ENCODE results near the gene DPEP2. TPM values are rescaled to one million over a fixed set of nuclear protein-coding genes. Genes with fewer than 3 reads are reported as not detected.
"Not testable (repeated sequence)": the region's sequence is repeated elsewhere in the genome, so short reads cannot be mapped to it uniquely, and the experiment has no call there.

Gene DPEP2
- total RNA-seq, 1 donor from 2014 or later = 1.0 TPM

DNA sequence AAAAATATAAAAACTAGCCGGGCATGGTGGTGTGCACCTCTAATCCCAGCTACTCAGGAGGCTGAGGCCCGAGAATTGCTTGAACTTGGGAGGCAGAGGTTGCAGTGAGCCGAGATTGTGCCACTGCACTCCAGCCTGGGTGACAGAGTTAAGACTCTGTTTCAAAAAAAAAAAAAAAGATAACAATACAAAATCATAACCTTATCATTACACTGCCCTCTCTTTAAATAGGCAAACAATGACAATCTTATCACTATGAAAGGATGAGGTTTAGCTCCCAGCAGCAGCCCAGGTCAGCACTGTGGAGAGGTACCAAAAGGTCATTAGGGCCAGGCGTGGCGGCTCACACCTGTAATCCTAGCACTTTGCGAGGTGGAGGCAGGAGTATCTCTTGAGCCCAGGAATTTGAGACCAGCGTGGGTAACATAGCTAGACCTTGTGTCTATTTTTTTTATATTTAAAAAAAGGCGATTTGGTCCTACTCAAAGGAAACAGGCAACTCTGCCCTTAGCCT lies 19.9 kb upstream of the DPEP2 start:
- H3K9me3 Mint-ChIP-seq (ENCODE audit: unreplicated experiment) = no peaks in the 10 kb centered on the region
- H3K4me1 Mint-ChIP-seq (ENCODE audit: unreplicated experiment) = peaks cover 14% of the 10 kb centered on the region
- H3K27ac Mint-ChIP-seq (ENCODE audit: unreplicated experiment) = no peak overlapping the region
- DNase-seq (ENCODE audit: low spot score) = no peak
- peaks cover 4% of the 10 kb centered on the region for H3K27me3 Mint-ChIP-seq (ENCODE audit: unreplicated experiment)
- TF ChIP-seq, protein P1, sequence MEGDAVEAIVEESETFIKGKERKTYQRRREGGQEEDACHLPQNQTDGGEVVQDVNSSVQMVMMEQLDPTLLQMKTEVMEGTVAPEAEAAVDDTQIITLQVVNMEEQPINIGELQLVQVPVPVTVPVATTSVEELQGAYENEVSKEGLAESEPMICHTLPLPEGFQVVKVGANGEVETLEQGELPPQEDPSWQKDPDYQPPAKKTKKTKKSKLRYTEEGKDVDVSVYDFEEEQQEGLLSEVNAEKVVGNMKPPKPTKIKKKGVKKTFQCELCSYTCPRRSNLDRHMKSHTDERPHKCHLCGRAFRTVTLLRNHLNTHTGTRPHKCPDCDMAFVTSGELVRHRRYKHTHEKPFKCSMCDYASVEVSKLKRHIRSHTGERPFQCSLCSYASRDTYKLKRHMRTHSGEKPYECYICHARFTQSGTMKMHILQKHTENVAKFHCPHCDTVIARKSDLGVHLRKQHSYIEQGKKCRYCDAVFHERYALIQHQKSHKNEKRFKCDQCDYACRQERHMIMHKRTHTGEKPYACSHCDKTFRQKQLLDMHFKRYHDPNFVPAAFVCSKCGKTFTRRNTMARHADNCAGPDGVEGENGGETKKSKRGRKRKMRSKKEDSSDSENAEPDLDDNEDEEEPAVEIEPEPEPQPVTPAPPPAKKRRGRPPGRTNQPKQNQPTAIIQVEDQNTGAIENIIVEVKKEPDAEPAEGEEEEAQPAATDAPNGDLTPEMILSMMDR (IDR thresholded peaks at IDR 0.05; ENCODE audit: unreplicated experiment) = no peak
- H3K4me3 Mint-ChIP-seq (ENCODE audit: unreplicated experiment) = no peak overlapping the region
- no peaks in the 10 kb centered on the region for H3K36me3 Mint-ChIP-seq (ENCODE audit: low read depth, unreplicated experiment)

DNA sequence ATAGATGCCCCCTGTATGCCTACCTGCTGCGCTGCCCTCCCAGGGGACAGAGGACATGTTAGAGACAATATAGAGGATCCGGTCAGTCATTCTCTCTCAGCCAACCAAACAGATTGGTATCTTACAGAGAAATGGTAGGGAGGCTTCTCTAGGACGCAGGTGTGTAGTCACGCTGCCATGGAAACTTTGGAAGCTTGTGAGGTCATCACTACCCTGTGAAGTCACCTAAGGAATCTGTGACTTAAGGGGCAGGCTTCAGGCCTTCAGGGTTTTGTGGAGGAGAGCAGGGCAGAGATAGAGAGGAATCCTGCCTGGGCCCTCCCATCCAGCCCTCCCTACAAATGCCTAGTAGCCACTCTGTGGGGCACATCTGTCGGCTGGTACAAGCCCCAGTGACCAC lies 16.4 kb upstream of the DPEP2 start, which contains the start of gene DPEP2NB:
Gene DPEP2NB, minus strand, starts transcription at position 231 of the 400 bp plus-strand sequence. Its CDS starts 141 bp downstream, at position 90.
- Mint-ChIP-seq H3K36me3 (ENCODE audit: low read depth, unreplicated experiment) (no peaks in the 10 kb centered on the region), H3K27me3 (ENCODE audit: unreplicated experiment) (peaks cover 4% of the 10 kb centered on the region), H3K27ac (ENCODE audit: unreplicated experiment) (peak within 1 kb of the TSS; percentile 42), H3K4me1 (ENCODE audit: unreplicated experiment) (peaks cover 7% of the 10 kb centered on the region), H3K9me3 (ENCODE audit: unreplicated experiment) (no peaks in the 10 kb centered on the region), H3K4me3 (ENCODE audit: unreplicated experiment) (no peak within 1 kb of the TSS)
- DNase-seq (ENCODE audit: low spot score) = no peak
- TF ChIP-seq, protein P1 (IDR thresholded peaks at IDR 0.05; ENCODE audit: unreplicated experiment) = no peak

DNA sequence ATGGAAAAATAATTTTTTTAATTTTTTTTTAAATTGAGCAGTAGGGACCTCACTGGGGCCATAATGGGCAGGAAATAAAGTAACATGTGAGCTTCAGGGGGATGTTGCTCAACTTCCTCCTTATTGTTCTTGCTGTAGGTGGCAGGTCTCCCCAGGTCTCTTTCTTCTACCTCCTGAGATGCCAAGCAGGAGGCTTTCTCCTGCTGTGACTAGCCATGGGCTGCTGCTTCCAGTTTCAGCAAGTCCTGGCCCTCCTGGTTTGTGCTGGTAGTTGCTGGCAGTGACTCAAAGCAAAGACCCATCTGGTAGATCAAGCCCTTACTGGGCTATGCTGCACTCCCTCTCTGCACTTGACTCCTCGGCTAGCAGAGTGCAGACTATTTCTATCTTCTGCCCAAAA lies 14.2 kb upstream of the DPEP2 start:
- H3K27ac Mint-ChIP-seq (ENCODE audit: unreplicated experiment) = peak overlapping the region; percentile 48
- no peak for DNase-seq (ENCODE audit: low spot score)
- peaks cover 4% of the 10 kb centered on the region for H3K27me3 Mint-ChIP-seq (ENCODE audit: unreplicated experiment)
- H3K36me3 Mint-ChIP-seq (ENCODE audit: low read depth, unreplicated experiment) = no peaks in the 10 kb centered on the region
- H3K9me3 Mint-ChIP-seq (ENCODE audit: unreplicated experiment) = no peaks in the 10 kb centered on the region
- TF ChIP-seq, protein P1 (IDR thresholded peaks at IDR 0.05; ENCODE audit: unreplicated experiment) = no peak
- H3K4me1 Mint-ChIP-seq (ENCODE audit: unreplicated experiment) = peaks cover 10% of the 10 kb centered on the region
- H3K4me3 Mint-ChIP-seq (ENCODE audit: unreplicated experiment) = no peak overlapping the region

DNA sequence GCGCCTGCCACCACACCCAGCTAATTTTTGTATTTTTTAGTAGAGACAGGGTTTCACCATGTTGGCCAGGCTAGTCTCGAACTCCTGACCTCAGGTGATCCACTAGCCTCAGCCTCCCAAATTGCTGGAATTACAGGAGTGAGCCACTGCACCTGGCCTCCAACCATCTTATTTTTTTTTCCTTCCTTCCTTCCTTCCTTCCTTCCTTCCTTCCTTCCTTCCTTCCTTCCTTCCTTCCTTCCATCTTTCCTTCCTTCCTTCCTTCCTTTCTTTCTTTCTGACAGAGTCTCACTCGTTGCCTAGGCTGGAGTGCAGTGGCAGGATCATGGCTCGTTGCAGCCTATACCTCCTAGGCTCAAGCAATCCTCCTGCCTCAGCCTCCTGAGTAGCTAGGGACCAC lies 10.6 kb upstream of the DPEP2 start:
- not testable (repeated sequence) for H3K36me3 Mint-ChIP-seq (ENCODE audit: low read depth, unreplicated experiment); H3K27ac Mint-ChIP-seq (ENCODE audit: unreplicated experiment)

DNA sequence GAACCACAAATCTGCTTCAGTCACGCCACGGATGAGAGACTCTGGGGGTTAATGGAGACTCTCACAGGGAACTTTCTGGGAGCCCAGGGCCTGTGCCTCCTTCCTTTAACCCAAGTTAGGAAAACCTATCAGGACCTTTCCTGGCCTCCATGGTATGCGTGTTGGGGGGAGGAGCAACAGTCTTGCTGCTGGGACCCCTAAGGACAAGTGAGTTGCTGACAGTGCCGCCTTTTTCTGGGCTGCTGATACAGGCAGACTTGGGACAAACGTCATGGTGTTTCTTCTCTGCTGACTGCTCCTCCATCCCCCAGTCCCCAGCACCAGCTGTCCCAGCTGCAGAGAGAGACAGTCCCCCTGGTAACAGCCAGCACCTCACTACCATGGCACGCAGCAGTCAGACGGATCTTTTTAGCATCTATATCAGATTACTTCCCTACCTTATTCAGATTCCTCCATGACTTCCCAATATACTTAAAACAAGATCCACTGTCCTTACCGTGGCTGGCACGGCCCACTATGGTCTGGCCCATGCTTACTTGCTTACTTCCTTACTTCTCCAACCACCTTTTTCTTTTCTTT lies 10.0 kb upstream of the DPEP2 start:
- no peak overlapping the region for H3K27ac Mint-ChIP-seq (ENCODE audit: unreplicated experiment)
- no peaks in the 10 kb centered on the region for H3K36me3 Mint-ChIP-seq (ENCODE audit: low read depth, unreplicated experiment)
- TF ChIP-seq, protein P1 (IDR thresholded peaks at IDR 0.05; ENCODE audit: unreplicated experiment) = no peak
- no peak for DNase-seq (ENCODE audit: low spot score)
- H3K4me1 Mint-ChIP-seq (ENCODE audit: unreplicated experiment) = peaks cover 20% of the 10 kb centered on the region
- no peaks in the 10 kb centered on the region for H3K9me3 Mint-ChIP-seq (ENCODE audit: unreplicated experiment)
- H3K4me3 Mint-ChIP-seq (ENCODE audit: unreplicated experiment) = no peak overlapping the region
- peaks cover 2% of the 10 kb centered on the region for H3K27me3 Mint-ChIP-seq (ENCODE audit: unreplicated experiment)

More for the DNA sequence above, 10.6 kb upstream of the DPEP2 start:
- peaks cover 20% of the 10 kb centered on the region for H3K4me1 Mint-ChIP-seq (ENCODE audit: unreplicated experiment)
- H3K27me3 Mint-ChIP-seq (ENCODE audit: unreplicated experiment); DNase-seq (ENCODE audit: low spot score); H3K4me3 Mint-ChIP-seq (ENCODE audit: unreplicated experiment); H3K9me3 Mint-ChIP-seq (ENCODE audit: unreplicated experiment): not testable (repeated sequence)

Measured in endothelial cell (in vitro differentiated cells).